ENCODE data around the gene ATP2A2.
A peak's percentile ranks its signal among the peaks of the same experiment; 100 is the strongest.
"Not testable (repeated sequence)": the region's sequence is repeated elsewhere in the genome, so short reads cannot be mapped to it uniquely, and the experiment has no call there.

Gene ATP2A2

GRCh38 chr12:110280779-110281548 is at the start of gene ATP2A2:
Gene ATP2A2 (plus strand): TSS chr12:110281247. CDS start chr12:110281790, 543 bp downstream.
- DNase-seq = peak; percentile 86

- DNase-seq = no peak
Measured at GRCh38 chr12:110233212-110233903, 47.7 kb upstream of the ATP2A2 start.

GRCh38 chr12:110234331-110234751 is 46.7 kb upstream of the ATP2A2 start:
- no peak for DNase-seq

- DNase-seq = no peak
Measured at GRCh38 chr12:110234755-110235154, 46.3 kb upstream of the ATP2A2 start.

- no peak for DNase-seq
Measured at GRCh38 chr12:110235383-110235782, 45.7 kb upstream of the ATP2A2 start.

GRCh38 chr12:110243227-110243626 is 37.8 kb upstream of the ATP2A2 start:
- DNase-seq = no peak

- no peak for DNase-seq
Measured at GRCh38 chr12:110244372-110244771, 36.7 kb upstream of the ATP2A2 start.

GRCh38 chr12:110244829-110245228 is 36.2 kb upstream of the ATP2A2 start:
- no peak for DNase-seq

GRCh38 chr12:110245369-110245772 is 35.7 kb upstream of the ATP2A2 start:
- peak; percentile 48 for DNase-seq

GRCh38 chr12:110246636-110247339 is 34.3 kb upstream of the ATP2A2 start:
- DNase-seq = no peak

GRCh38 chr12:110247340-110248095 is 33.5 kb upstream of the ATP2A2 start:
- no peak for DNase-seq

GRCh38 chr12:110248096-110248447 is 33.0 kb upstream of the ATP2A2 start:
- DNase-seq = no peak

GRCh38 chr12:110249105-110249504 is 31.9 kb upstream of the ATP2A2 start:
- no peak for DNase-seq

GRCh38 chr12:110249716-110250225 is 31.3 kb upstream of the ATP2A2 start:
- no peak for DNase-seq

- no peak for DNase-seq
Measured at GRCh38 chr12:110251381-110251780, 29.7 kb upstream of the ATP2A2 start.

- DNase-seq = no peak
Measured at GRCh38 chr12:110252716-110253115, 28.3 kb upstream of the ATP2A2 start.

- DNase-seq = no peak
Measured at GRCh38 chr12:110253176-110253575, 27.9 kb upstream of the ATP2A2 start.

- DNase-seq = no peak
Measured at GRCh38 chr12:110254971-110255540, 26.0 kb upstream of the ATP2A2 start.

- DNase-seq = not testable (repeated sequence)
Measured at GRCh38 chr12:110255890-110256456, 25.1 kb upstream of the ATP2A2 start.

- DNase-seq = no peak
Measured at GRCh38 chr12:110256780-110257431, 24.1 kb upstream of the ATP2A2 start.

- DNase-seq = no peak
Measured at GRCh38 chr12:110258466-110258865, 22.6 kb upstream of the ATP2A2 start.
